Measurements from ENCODE around the gene ATP6V0D1.

DNA sequence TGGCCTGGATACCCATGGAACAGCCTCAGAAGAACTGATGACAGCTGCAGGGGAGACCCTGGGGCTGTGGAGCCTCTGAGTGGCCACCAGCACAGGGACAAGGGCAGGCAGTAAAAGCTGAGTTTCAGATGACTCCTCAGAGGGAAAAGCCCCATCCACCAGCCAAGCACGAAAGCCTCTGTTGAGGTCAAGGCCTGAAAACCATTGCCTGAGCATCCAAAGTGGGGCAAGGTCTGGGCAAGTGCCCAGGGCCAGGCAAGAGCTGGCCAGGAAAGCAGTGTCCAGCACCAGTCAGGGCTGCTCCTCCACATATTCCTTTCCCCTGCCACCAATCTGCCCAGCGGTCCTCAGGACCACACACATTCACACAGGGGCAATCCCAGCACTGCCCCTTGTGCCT, 16.4 kb downstream of the ATP6V0D1 start:
- TF ChIP-seq, protein P1, sequence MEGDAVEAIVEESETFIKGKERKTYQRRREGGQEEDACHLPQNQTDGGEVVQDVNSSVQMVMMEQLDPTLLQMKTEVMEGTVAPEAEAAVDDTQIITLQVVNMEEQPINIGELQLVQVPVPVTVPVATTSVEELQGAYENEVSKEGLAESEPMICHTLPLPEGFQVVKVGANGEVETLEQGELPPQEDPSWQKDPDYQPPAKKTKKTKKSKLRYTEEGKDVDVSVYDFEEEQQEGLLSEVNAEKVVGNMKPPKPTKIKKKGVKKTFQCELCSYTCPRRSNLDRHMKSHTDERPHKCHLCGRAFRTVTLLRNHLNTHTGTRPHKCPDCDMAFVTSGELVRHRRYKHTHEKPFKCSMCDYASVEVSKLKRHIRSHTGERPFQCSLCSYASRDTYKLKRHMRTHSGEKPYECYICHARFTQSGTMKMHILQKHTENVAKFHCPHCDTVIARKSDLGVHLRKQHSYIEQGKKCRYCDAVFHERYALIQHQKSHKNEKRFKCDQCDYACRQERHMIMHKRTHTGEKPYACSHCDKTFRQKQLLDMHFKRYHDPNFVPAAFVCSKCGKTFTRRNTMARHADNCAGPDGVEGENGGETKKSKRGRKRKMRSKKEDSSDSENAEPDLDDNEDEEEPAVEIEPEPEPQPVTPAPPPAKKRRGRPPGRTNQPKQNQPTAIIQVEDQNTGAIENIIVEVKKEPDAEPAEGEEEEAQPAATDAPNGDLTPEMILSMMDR (IDR thresholded peaks at IDR 0.05; ENCODE audit: low read depth, low read length) = no peak
- TF ChIP-seq POLR2A (IDR thresholded peaks at IDR 0.05; ENCODE audit: extremely low read depth, insufficient read length) = no peak

Measured in NB4 (cell line).